SK-N-MC (cell line): ENCODE results near the gene IRX2.

ENCODE experiments used
- EZH2 ChIP-seq: fragments of 200-600 bp; sonication (generic); IDR thresholded peaks from one replicate; pipeline ENCODE4 v1.6.1; 2017; ENCODE audit warnings: antibody characterized with exemption
- FOXP2 ChIP-seq: optimal IDR thresholded peaks from 2 replicates; pipeline ENCODE3; 2011; ENCODE audit warnings: mild to moderate bottlenecking, moderate library complexity; ENCODE audit not compliant: insufficient read depth; ENCODE audit errors: extremely low read length, control extremely low read depth
- POLR2AphosphoS5 ChIP-seq: IDR thresholded peaks from 2 replicates; pipeline ENCODE4 v1.6.1; 2012; ENCODE audit warnings: mild to moderate bottlenecking, low read depth, low read length, borderline replicate concordance

DNA sequence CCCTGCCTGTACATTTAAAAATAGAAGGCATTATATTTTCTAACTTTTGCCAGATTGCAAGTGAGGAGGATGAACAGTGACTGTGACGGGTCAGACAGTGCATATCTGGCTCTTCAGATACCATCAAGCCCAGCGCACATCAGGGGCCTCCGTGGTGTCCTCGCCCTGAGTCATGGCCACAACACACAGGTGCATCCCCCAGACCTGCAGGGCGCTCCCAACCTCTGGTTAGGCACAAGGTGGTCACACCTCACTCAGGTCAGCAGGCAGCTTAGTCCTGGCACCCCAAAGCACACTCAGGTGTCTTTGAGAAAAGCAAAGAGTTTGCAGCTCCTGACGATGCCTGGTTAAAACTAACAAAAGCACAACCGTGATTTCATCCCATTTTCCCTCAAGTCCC is 28.6 kb downstream of the IRX2 start:
- TF ChIP-seq POLR2AphosphoS5 (no peak), EZH2 (no peak), FOXP2 (no peak)
